K562 (cell line): ENCODE measurements around the gene MT4. TPM values are rescaled to one million over a fixed set of nuclear protein-coding genes. Genes with fewer than 3 reads are reported as not detected.
A peak's percentile ranks its signal among the peaks of the same experiment; 100 is the strongest.

ENCODE experiments used
- ATAC-seq: fragments of 200-7000 bp; cut with Tn5 transposase; 3 replicates; pipeline ENCODE4 v1.9.1; 2020; ENCODE audit warnings: moderate library complexity
- BruUV-seq: library from RNA; stranded (reverse); fragments of 400-500 nt; replicated peaks from 2 replicates; lab custom pipeline; 2021; lab: Mats Ljungman, UMichigan
- CTCF ChIA-PET: fragments of 300-600 bp; formaldehyde crosslinking; extraction: SDS; loops from one replicate; lab custom pipeline; 2021; ENCODE audit warnings: low intra/inter-chr PET ratio; lab: Yijun Ruan, JAX
- POLR2A ChIA-PET: fragments of 300-600, 350-650 bp; sonication (Branson Sonifier 250); formaldehyde crosslinking; extraction: SDS; loops from one replicate; lab custom pipeline; 2021; ENCODE audit warnings: antibody characterized with exemption, inconsistent platforms; lab: Yijun Ruan, JAX
- DNase-seq, 4 experiments: peaks; one replicate each; pipeline versions ENCODE4 v3.0.0 to v3.0.0-alpha.2; 2011 to 2018; ENCODE audit warnings: low spot score in 3 of 4, mixed read lengths in 3 of 4; ENCODE audit errors: extremely low read depth in 1 of 4
- FAIRE-seq: peaks from 2 replicates; lab custom pipeline; 2011; peaks lifted over from hg19 to GRCh38; lab: Jason Lieb, UNC
- H2AFZ ChIP-seq: 2 replicates; pipeline ENCODE4 v1.6.0; 2011; ENCODE audit warnings: low read depth, low read length, control low read depth, inconsistent platforms
- H3K27ac ChIP-seq: fragments of 200-600 bp; 3 replicates; pipeline ENCODE4 v1.8.0; 2011; ENCODE audit warnings: low read depth, mild to moderate bottlenecking, control low read depth, inconsistent platforms, low read length, moderate library complexity, mixed read lengths; ENCODE audit errors: extremely low read depth
- H3K27me3 ChIP-seq, 2 experiments: fragments of 300-600 bp in 1 of 2; 2 replicates in 1 of 2; 3 replicates in 1 of 2; pipeline versions ENCODE4 v1.6.0 to v1.8.0; 2011; ENCODE audit warnings: inconsistent platforms in 2 of 2, low read length in 2 of 2, mild to moderate bottlenecking in 1 of 2, mixed read lengths in 1 of 2, moderate library complexity in 1 of 2; ENCODE audit not compliant: control insufficient read depth in 2 of 2, insufficient read depth in 2 of 2
- H3K36me3 ChIP-seq: fragments of 300-600 bp; 3 replicates; pipeline ENCODE4 v1.8.0; 2011; ENCODE audit warnings: mild to moderate bottlenecking, low read length, inconsistent platforms; ENCODE audit not compliant: control insufficient read depth, insufficient read depth
- H3K4me1 ChIP-seq, 2 experiments: fragments of 200-600 bp in 1 of 2; replicated peaks in 1 of 2; 2 replicates in 1 of 2; 3 replicates in 1 of 2; pipeline versions ENCODE4 v1.5.1 to v1.8.0; 2011; ENCODE audit warnings: inconsistent platforms in 2 of 2, low read length in 2 of 2, mild to moderate bottlenecking in 1 of 2, mixed read lengths in 1 of 2, moderate library complexity in 1 of 2; ENCODE audit not compliant: control insufficient read depth in 2 of 2, insufficient read depth in 2 of 2
- H3K4me2 ChIP-seq: 2 replicates; pipeline ENCODE4 v1.6.1; 2011; ENCODE audit warnings: low read length, control low read depth, inconsistent platforms, mixed read lengths; ENCODE audit not compliant: insufficient read depth
- H3K4me3 ChIP-seq: fragments of 200-600 bp; sonication (generic), shearing (Covaris generic); 2 replicates; pipeline ENCODE4 v1.5.1; 2016; ENCODE audit warnings: control low read depth, inconsistent platforms
- H3K79me2 ChIP-seq: fragments of 200-600 bp; 3 replicates; pipeline ENCODE4 v1.8.0; 2011; ENCODE audit warnings: low read length, inconsistent platforms; ENCODE audit not compliant: control insufficient read depth, insufficient read depth
- H3K9ac ChIP-seq, 2 experiments: 2 replicates each; pipeline versions ENCODE4 v1.6.0 to v1.6.1; 2011; ENCODE audit warnings: low read depth in 2 of 2, low read length in 2 of 2, control low read depth in 1 of 2, inconsistent platforms in 1 of 2, mild to moderate bottlenecking in 1 of 2, mixed read lengths in 1 of 2; ENCODE audit not compliant: insufficient read depth in 1 of 2
- H3K9me1 ChIP-seq: one replicate; pipeline ENCODE4 v1.6.0; 2011; ENCODE audit warnings: inconsistent platforms, mild to moderate bottlenecking, low read length, moderate library complexity; ENCODE audit not compliant: control insufficient read depth, insufficient read depth
- H3K9me3 ChIP-seq: replicated peaks from 2 replicates; pipeline ENCODE4 v1.5.1; 2011; ENCODE audit warnings: low read depth, low read length, inconsistent platforms; ENCODE audit not compliant: control insufficient read depth, insufficient read depth
- H4K20me1 ChIP-seq: replicated peaks from 2 replicates; pipeline ENCODE4 v1.6.1; 2011; ENCODE audit warnings: low read length, inconsistent platforms, mixed read lengths; ENCODE audit not compliant: control insufficient read depth, insufficient read depth
- CXXC5 ChIP-seq: fragments of 250-450 bp; sonication (Bioruptor Pico); IDR thresholded peaks from 2 replicates; pipeline ENCODE4 v1.8.0; 2022; ENCODE audit warnings: inconsistent platforms, mild to moderate bottlenecking, moderate library complexity
- ETV1 ChIP-seq: fragments of 450-650 bp; conservative IDR thresholded peaks from 2 replicates; pipeline ENCODE4 v1.6.1; 2016; ENCODE audit warnings: missing genetic modification characterization, control low read depth, low read depth, missing compliant biosample characterization
- GABPA ChIP-seq: fragments of 200-800 bp; sonication (Bioruptor generic); conservative IDR thresholded peaks from 2 replicates; pipeline ENCODE4 v1.6.1; 2016; ENCODE audit warnings: low read depth, missing genetic modification characterization, missing compliant biosample characterization
- MAZ ChIP-seq, 2 experiments: fragments of 450-650 bp in 1 of 2; sonication (generic) in 1 of 2; formaldehyde crosslinking; IDR thresholded peaks in 1 of 2; conservative IDR thresholded peaks in 1 of 2; 2 replicates each; pipeline versions ENCODE4 v1.4.0 to v1.5.0; 2020; ENCODE audit warnings: mild to moderate bottlenecking in 1 of 2, missing genetic modification reagents in 1 of 2
- MLLT1 ChIP-seq, 2 experiments: fragments of 450-650 bp; IDR thresholded peaks; 2 replicates each; pipeline ENCODE4 v1.6.1; 2016
- PATZ1 ChIP-seq: fragments of 250-450 bp; sonication (Bioruptor Pico); IDR thresholded peaks from 2 replicates; pipeline ENCODE4 v1.5.0; 2020; ENCODE audit warnings: mild to moderate bottlenecking, borderline replicate concordance
- PTRF ChIP-seq: fragments of 450-650 bp; IDR thresholded peaks from 2 replicates; pipeline ENCODE4 v1.6.1; 2016; ENCODE audit warnings: mild to moderate bottlenecking, missing genetic modification characterization, missing compliant biosample characterization
- TARDBP ChIP-seq: fragments of 450-650 bp; IDR thresholded peaks from 2 replicates; pipeline ENCODE4 v1.6.1; 2016
- ZNF134 ChIP-seq: fragments of 250-450 bp; sonication (Bioruptor Pico); conservative IDR thresholded peaks from 2 replicates; pipeline ENCODE4 v1.4.0; 2020
- ZNF311 ChIP-seq: fragments of 250-450 bp; sonication (Bioruptor Pico); IDR thresholded peaks from 2 replicates; pipeline ENCODE4 v1.4.0; 2020; ENCODE audit warnings: mild to moderate bottlenecking, moderate library complexity
- ZNF589 ChIP-seq: fragments of 200-800 bp; sonication (Bioruptor generic); IDR thresholded peaks from 2 replicates; pipeline ENCODE4 v1.6.1; 2016; ENCODE audit warnings: low read depth, missing genetic modification characterization, missing compliant biosample characterization
- WGBS: fragments of 100-300 bp; shearing (Covaris generic); methylation state at CpG from one replicate; pipeline ENCODE4 v1.1.6; 2016; ENCODE audit warnings: low coverage, mixed read lengths; ENCODE audit not compliant: insufficient coverage; ENCODE audit errors: missing lambda C conversion rate; 5-methylcytosine and 5-hydroxymethylcytosine counted together
- in situ Hi-C: fragments of 300-500 bp; cut with MboI; formaldehyde crosslinking; loops from 4 replicates; pipeline ENCODE4 v1.15.0; 2018; ENCODE audit warnings: inconsistent platforms, mixed read lengths
- intact Hi-C: fragments of 100-400 bp; cut with micrococcal nuclease; formaldehyde crosslinking; loops from 2 replicates; pipeline ENCODE4 v1.14.2; 2022
- polyA plus RNA-seq, 8 experiments: library from polyadenylated mRNA; depleted of rRNA in 4 of 8; stranded (reverse) in 5 of 8; unstranded in 3 of 8; fragments of >200 nt; fragmentation: Nextera tagmentation in 2 of 8; fragmentation: Illumina TruSeq in 1 of 8; extraction: Ambion mirVana in 2 of 8; extraction: Trizol in 1 of 8; gene quantifications; 2 replicates each; pipeline versions ENCODE4 v1.2.1 to v1.2.3, GENCODE V29; 2011 to 2014; ENCODE audit warnings: inconsistent platforms in 1 of 8, missing spikeins in 1 of 8
- total RNA-seq, 7 experiments: library from RNA; depleted of rRNA in 6 of 7; stranded (reverse); fragments of >200 nt in 6 of 7; fragmentation: Illumina TruSeq in 2 of 7; extraction: Trizol in 2 of 7; gene quantifications; 2 replicates each; pipeline versions ENCODE4 v1.2.1 to v1.2.3, GENCODE V29; 2011 to 2021; ENCODE audit warnings: low replicate concordance in 1 of 7

The MT4 gene
- total and polyA plus RNA-seq, 9 of the 15 experiments (the other 6 are each of a cell fraction or from before 2014, with no cell fraction given) = not detected

- Histone ChIP-seq H4K20me1 (no peaks in the 10 kb centered on the region), H3K4me2 (no peak overlapping the region; the same call in 1 of the 2 replicates), H3K27me3 (no peaks in the 10 kb centered on the region), H3K9ac (0 out of 4 replicates have a peak overlapping the region, but pooled peaks of 1 of the 2 experiments have one; percentile 69), H3K9me1 (no peaks in the 10 kb centered on the region), H2AFZ (peak overlapping the region; percentile 73), H3K4me1 (peaks cover 27 to 29% of the 10 kb centered on the region in 2 experiments), H3K9me3 (no peaks in the 10 kb centered on the region), H3K79me2 (no peaks in the 10 kb centered on the region), H3K27ac (no peak overlapping the region; the same call in 2 of the 3 replicates), H3K36me3 (no peaks in the 10 kb centered on the region), H3K4me3 (no peak overlapping the region)
- DNase-seq = no peak
- no peak for FAIRE-seq
- no TSS peak for BruUV-seq
- 74% methylated on average over 14 of the region's 14 CpGs for WGBS
- in situ Hi-C loops (no loop called here), intact Hi-C loops (no loop called here)
- TF ChIP-seq PTRF (tag) = no peak
- 0 out of 2 replicates have a peak, but pooled peaks have one; percentile 31 for TF ChIP-seq GABPA (tag)
- TF ChIP-seq ZNF311 (CRISPR knock-in tag) = peak; percentile 21; the same call in 1 of the 2 replicates
- no peak for TF ChIP-seq TARDBP
- 0 out of 2 replicates have a peak, but pooled peaks have one; percentile 8 for TF ChIP-seq ZNF134
- peak; percentile 29; the same call in 1 of the 2 replicates for TF ChIP-seq CXXC5
- TF ChIP-seq ETV1 (tag) = peak; percentile 39; the same call in 1 of the 2 replicates
- TF ChIP-seq PATZ1 (CRISPR knock-in tag) = no peak
- TF ChIP-seq MLLT1 (IDR thresholded peaks at IDR 0.05) = 0 out of 4 replicates have a peak, but pooled peaks of 1 of the 2 experiments have one; percentile 35
- TF ChIP-seq MAZ (CRISPR knock-in tag; conservative IDR thresholded peaks at IDR 0.05 in 1 of 2, IDR thresholded peaks at IDR 0.05 in 1 of 2) = 0 out of 4 replicates have a peak, but pooled peaks of 1 of the 2 experiments have one; percentile 23
- 0 out of 2 replicates have a peak, but pooled peaks have one; percentile 17 for TF ChIP-seq ZNF589 (CRISPR knock-in tag)
- ChIA-PET POLR2A (interaction anchor here (1.5 kb wide), 1 partner anchor 15 kb away, joined by 3 read pairs; no protein-coding TSS in a partner anchor), CTCF (no interaction called here)
- no peak for ATAC-seq
These were observed 42.3 kb downstream of the MT4 start for GRCh38 chr16:56607109-56607618.
